Hepatocyte (in vitro differentiated cells): ENCODE data around the gene MSANTD4.

Experiments
- EZH2 ChIP-seq: fragments of 200-600 bp; sonication (generic); IDR thresholded peaks from 2 replicates; pipeline ENCODE4 v1.6.1; 2016; ENCODE audit warnings: antibody characterized with exemption, mild to moderate bottlenecking, borderline replicate concordance
- EZH2phosphoT487 ChIP-seq: fragments of 200-600 bp; sonication (generic); IDR thresholded peaks from one replicate; pipeline ENCODE4 v1.6.1; 2018; ENCODE audit warnings: antibody characterized with exemption, mild to moderate bottlenecking, low read depth, moderate library complexity; ENCODE audit not compliant: unreplicated experiment, severe bottlenecking
- TF ChIP-seq, protein P1 (sequence below): fragments of 200-600 bp; sonication (generic); IDR thresholded peaks from 2 replicates; pipeline ENCODE4 v1.5.1; 2016; ENCODE audit warnings: antibody characterized with exemption, mild to moderate bottlenecking; ENCODE audit not compliant: poor library complexity

DNA sequence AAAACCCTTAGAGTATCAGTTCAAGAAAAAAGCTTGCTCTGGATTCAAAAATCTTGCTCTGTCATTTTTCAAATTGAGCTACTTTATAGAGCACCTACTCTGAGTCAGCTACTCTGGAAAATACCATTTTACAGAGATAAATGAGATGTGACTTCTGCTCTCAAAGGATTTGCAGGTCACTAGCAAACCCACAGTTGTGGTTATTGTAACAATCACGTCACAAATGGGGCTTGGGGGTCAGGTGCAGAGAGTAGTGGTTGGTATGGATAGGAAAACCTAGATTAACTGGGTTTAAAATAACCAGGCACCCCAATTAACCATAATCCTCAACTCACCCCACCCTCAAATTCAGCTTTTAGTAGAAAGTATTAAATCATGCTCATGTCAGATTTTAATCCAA lies 52.3 kb downstream of the MSANTD4 start:
- TF ChIP-seq EZH2phosphoT487: no peak
- TF ChIP-seq, protein P1, sequence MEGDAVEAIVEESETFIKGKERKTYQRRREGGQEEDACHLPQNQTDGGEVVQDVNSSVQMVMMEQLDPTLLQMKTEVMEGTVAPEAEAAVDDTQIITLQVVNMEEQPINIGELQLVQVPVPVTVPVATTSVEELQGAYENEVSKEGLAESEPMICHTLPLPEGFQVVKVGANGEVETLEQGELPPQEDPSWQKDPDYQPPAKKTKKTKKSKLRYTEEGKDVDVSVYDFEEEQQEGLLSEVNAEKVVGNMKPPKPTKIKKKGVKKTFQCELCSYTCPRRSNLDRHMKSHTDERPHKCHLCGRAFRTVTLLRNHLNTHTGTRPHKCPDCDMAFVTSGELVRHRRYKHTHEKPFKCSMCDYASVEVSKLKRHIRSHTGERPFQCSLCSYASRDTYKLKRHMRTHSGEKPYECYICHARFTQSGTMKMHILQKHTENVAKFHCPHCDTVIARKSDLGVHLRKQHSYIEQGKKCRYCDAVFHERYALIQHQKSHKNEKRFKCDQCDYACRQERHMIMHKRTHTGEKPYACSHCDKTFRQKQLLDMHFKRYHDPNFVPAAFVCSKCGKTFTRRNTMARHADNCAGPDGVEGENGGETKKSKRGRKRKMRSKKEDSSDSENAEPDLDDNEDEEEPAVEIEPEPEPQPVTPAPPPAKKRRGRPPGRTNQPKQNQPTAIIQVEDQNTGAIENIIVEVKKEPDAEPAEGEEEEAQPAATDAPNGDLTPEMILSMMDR: no peak
- no peak for TF ChIP-seq EZH2
